ENCODE data around the gene CBX4. TPM values are rescaled to one million over a fixed set of nuclear protein-coding genes. Genes with fewer than 3 reads are reported as not detected.

Gene CBX4
- total RNA-seq, 1 experiment from 2014 or later, result 3.3 TPM

GRCh38 chr17:79873583-79873982, 34.3 kb upstream of the CBX4 start (continued):
- TF ChIP-seq, protein P1, sequence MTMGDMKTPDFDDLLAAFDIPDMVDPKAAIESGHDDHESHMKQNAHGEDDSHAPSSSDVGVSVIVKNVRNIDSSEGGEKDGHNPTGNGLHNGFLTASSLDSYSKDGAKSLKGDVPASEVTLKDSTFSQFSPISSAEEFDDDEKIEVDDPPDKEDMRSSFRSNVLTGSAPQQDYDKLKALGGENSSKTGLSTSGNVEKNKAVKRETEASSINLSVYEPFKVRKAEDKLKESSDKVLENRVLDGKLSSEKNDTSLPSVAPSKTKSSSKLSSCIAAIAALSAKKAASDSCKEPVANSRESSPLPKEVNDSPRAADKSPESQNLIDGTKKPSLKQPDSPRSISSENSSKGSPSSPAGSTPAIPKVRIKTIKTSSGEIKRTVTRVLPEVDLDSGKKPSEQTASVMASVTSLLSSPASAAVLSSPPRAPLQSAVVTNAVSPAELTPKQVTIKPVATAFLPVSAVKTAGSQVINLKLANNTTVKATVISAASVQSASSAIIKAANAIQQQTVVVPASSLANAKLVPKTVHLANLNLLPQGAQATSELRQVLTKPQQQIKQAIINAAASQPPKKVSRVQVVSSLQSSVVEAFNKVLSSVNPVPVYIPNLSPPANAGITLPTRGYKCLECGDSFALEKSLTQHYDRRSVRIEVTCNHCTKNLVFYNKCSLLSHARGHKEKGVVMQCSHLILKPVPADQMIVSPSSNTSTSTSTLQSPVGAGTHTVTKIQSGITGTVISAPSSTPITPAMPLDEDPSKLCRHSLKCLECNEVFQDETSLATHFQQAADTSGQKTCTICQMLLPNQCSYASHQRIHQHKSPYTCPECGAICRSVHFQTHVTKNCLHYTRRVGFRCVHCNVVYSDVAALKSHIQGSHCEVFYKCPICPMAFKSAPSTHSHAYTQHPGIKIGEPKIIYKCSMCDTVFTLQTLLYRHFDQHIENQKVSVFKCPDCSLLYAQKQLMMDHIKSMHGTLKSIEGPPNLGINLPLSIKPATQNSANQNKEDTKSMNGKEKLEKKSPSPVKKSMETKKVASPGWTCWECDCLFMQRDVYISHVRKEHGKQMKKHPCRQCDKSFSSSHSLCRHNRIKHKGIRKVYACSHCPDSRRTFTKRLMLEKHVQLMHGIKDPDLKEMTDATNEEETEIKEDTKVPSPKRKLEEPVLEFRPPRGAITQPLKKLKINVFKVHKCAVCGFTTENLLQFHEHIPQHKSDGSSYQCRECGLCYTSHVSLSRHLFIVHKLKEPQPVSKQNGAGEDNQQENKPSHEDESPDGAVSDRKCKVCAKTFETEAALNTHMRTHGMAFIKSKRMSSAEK (CRISPR knock-in tag; IDR thresholded peaks at IDR 0.05; ENCODE audit: borderline replicate concordance), result no peak

GRCh38 chr17:79872762-79873161, 33.5 kb upstream of the CBX4 start:
- Mint-ChIP-seq H3K4me1 (peaks cover 12% of the 10 kb centered on the region), H3K9me3 (peaks cover 5% of the 10 kb centered on the region), H3K36me3 (no peaks in the 10 kb centered on the region), H3K27me3 (ENCODE audit: low read depth) (peaks cover 4% of the 10 kb centered on the region; the same call in 1 of the 2 replicates), H3K4me3 (no peak overlapping the region), H3K27ac (no peak overlapping the region)
- TF ChIP-seq ZNF121 (CRISPR knock-in tag; IDR thresholded peaks at IDR 0.05), result no peak
- ChIA-PET POLR2A (no interaction called here), CTCF (interaction anchor here (0.6 to 1.6 kb wide), 4 partner anchors 28 to 79 kb away, joined by 3 to 6 read pairs (median 4); no protein-coding TSS in a partner anchor)
- DNase-seq (ENCODE audit: low spot score) (no peak), ATAC-seq (no peak)

- H3K9me3 Mint-ChIP-seq, result peaks cover under 1% of the 10 kb centered on the region; the same call in 1 of the 2 replicates
- H3K27ac Mint-ChIP-seq, result no peak overlapping the region
- CTCF ChIA-PET, result interaction anchor here (0.8 to 2.5 kb wide), 4 partner anchors 26 to 99 kb away, joined by 3 to 11 read pairs (median 4); partner anchors contain the start of gene CBX4
- POLR2A ChIA-PET, result no interaction called here
- H3K4me1 Mint-ChIP-seq, result peaks cover 12% of the 10 kb centered on the region
- H3K4me3 Mint-ChIP-seq, result no peak overlapping the region
- TF ChIP-seq JAZF1 (CRISPR knock-in tag; IDR thresholded peaks at IDR 0.05), result no peak
- no peak for TF ChIP-seq CBFB (CRISPR knock-in tag; IDR thresholded peaks at IDR 0.05; ENCODE audit: low read depth)
- TF ChIP-seq GRHL2 (CRISPR knock-in tag; IDR thresholded peaks at IDR 0.05; ENCODE audit: insufficient replicate concordance, severe bottlenecking), result no peak
- TF ChIP-seq, protein P2, sequence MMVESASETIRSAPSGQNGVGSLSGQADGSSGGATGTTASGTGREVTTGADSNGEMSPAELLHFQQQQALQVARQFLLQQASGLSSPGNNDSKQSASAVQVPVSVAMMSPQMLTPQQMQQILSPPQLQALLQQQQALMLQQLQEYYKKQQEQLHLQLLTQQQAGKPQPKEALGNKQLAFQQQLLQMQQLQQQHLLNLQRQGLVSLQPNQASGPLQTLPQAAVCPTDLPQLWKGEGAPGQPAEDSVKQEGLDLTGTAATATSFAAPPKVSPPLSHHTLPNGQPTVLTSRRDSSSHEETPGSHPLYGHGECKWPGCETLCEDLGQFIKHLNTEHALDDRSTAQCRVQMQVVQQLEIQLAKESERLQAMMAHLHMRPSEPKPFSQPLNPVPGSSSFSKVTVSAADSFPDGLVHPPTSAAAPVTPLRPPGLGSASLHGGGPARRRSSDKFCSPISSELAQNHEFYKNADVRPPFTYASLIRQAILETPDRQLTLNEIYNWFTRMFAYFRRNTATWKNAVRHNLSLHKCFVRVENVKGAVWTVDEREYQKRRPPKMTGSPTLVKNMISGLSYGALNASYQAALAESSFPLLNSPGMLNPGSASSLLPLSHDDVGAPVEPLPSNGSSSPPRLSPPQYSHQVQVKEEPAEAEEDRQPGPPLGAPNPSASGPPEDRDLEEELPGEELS (CRISPR knock-in tag; IDR thresholded peaks at IDR 0.05), result no peak
- TF ChIP-seq, protein P3, sequence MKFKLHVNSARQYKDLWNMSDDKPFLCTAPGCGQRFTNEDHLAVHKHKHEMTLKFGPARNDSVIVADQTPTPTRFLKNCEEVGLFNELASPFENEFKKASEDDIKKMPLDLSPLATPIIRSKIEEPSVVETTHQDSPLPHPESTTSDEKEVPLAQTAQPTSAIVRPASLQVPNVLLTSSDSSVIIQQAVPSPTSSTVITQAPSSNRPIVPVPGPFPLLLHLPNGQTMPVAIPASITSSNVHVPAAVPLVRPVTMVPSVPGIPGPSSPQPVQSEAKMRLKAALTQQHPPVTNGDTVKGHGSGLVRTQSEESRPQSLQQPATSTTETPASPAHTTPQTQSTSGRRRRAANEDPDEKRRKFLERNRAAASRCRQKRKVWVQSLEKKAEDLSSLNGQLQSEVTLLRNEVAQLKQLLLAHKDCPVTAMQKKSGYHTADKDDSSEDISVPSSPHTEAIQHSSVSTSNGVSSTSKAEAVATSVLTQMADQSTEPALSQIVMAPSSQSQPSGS (CRISPR knock-in tag; IDR thresholded peaks at IDR 0.05; ENCODE audit: borderline replicate concordance, low read depth), result no peak
- no peak for TF ChIP-seq IRF2 (CRISPR knock-in tag; IDR thresholded peaks at IDR 0.05; ENCODE audit: borderline replicate concordance, low read depth)
- TF ChIP-seq GTF2I (CRISPR knock-in tag; conservative IDR thresholded peaks at IDR 0.05), result no peak
- H3K36me3 Mint-ChIP-seq, result no peaks in the 10 kb centered on the region
- H3K27me3 Mint-ChIP-seq (ENCODE audit: low read depth), result peaks cover 4% of the 10 kb centered on the region; the same call in 1 of the 2 replicates
- DNase-seq (ENCODE audit: low spot score) (no peak), ATAC-seq (no peak)
These were observed 31.9 kb upstream of the CBX4 start for GRCh38 chr17:79871131-79871530.

GRCh38 chr17:79870540-79870939, 31.3 kb upstream of the CBX4 start:
- Mint-ChIP-seq H3K9me3 (no peaks in the 10 kb centered on the region), H3K4me3 (no peak overlapping the region), H3K27ac (no peak overlapping the region), H3K36me3 (no peaks in the 10 kb centered on the region), H3K27me3 (ENCODE audit: low read depth) (peaks cover 4% of the 10 kb centered on the region; the same call in 1 of the 2 replicates), H3K4me1 (peaks cover 14% of the 10 kb centered on the region)
- DNase-seq (ENCODE audit: low spot score) (no peak), ATAC-seq (no peak)
- POLR2A ChIA-PET, result no interaction called here
- TF ChIP-seq GABPB1 (CRISPR knock-in tag; IDR thresholded peaks at IDR 0.05), result no peak
- CTCF ChIA-PET, result interaction anchor here (1.9 to 2.5 kb wide), 3 partner anchors 31 to 129 kb away, joined by 4 to 11 read pairs (median 6); partner anchors contain the start of gene CBX4

All from WTC11 (cell line).